ENCODE measurements around the gene TPI1. TPM values are rescaled to one million over a fixed set of nuclear protein-coding genes. Genes with fewer than 3 reads are reported as not detected.
"Not testable (repeated sequence)": the region's sequence is repeated elsewhere in the genome, so short reads cannot be mapped to it uniquely, and the experiment has no call there.

The TPI1 gene
- total and polyA plus RNA-seq, 4 donors: 190 to 547 (median 396) TPM

- TF ChIP-seq, protein P1, sequence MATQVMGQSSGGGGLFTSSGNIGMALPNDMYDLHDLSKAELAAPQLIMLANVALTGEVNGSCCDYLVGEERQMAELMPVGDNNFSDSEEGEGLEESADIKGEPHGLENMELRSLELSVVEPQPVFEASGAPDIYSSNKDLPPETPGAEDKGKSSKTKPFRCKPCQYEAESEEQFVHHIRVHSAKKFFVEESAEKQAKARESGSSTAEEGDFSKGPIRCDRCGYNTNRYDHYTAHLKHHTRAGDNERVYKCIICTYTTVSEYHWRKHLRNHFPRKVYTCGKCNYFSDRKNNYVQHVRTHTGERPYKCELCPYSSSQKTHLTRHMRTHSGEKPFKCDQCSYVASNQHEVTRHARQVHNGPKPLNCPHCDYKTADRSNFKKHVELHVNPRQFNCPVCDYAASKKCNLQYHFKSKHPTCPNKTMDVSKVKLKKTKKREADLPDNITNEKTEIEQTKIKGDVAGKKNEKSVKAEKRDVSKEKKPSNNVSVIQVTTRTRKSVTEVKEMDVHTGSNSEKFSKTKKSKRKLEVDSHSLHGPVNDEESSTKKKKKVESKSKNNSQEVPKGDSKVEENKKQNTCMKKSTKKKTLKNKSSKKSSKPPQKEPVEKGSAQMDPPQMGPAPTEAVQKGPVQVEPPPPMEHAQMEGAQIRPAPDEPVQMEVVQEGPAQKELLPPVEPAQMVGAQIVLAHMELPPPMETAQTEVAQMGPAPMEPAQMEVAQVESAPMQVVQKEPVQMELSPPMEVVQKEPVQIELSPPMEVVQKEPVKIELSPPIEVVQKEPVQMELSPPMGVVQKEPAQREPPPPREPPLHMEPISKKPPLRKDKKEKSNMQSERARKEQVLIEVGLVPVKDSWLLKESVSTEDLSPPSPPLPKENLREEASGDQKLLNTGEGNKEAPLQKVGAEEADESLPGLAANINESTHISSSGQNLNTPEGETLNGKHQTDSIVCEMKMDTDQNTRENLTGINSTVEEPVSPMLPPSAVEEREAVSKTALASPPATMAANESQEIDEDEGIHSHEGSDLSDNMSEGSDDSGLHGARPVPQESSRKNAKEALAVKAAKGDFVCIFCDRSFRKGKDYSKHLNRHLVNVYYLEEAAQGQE (IDR thresholded peaks at IDR 0.05): no peak
- TF ChIP-seq EGR1 (IDR thresholded peaks at IDR 0.05; ENCODE audit: low read depth in 2 of 2) (no peak), JUND (IDR thresholded peaks at IDR 0.05) (no peak), YY1 (IDR thresholded peaks at IDR 0.05) (no peak), NR2F2 (IDR thresholded peaks at IDR 0.05) (no peak)
These were observed 4.3 kb upstream of the TPI1 start (continued) for GRCh38 chr12:6863033-6863432.

- TF ChIP-seq CTCF (IDR thresholded peaks at IDR 0.05; ENCODE audit: low read depth, low read length, missing input control): no peak
- TF ChIP-seq FOXA2 (IDR thresholded peaks at IDR 0.05): no peak
- TF ChIP-seq TAF1 (conservative IDR thresholded peaks at IDR 0.05): no peak
- TF ChIP-seq NR2F2 (IDR thresholded peaks at IDR 0.05): no peak
- TF ChIP-seq ATF3 (IDR thresholded peaks at IDR 0.05): no peak
- TF ChIP-seq FOXA1 (IDR thresholded peaks at IDR 0.05): no peak
- no peak for TF ChIP-seq EGR1 (IDR thresholded peaks at IDR 0.05; ENCODE audit: low read depth in 2 of 2)
- TF ChIP-seq HNF4G (IDR thresholded peaks at IDR 0.05): no peak
- no peak for TF ChIP-seq GABPA (IDR thresholded peaks at IDR 0.05 in 1 of 2, conservative IDR thresholded peaks at IDR 0.05 in 1 of 2)
- H3K36me3 ChIP-seq (ENCODE audit: control insufficient read depth in 4 of 4, insufficient read depth in 3 of 4, low read depth in 1 of 4, low read length in 3 of 4): peaks cover 8 to 56% (median 27%) of the 10 kb centered on the region in 4 donors
- no peak for DNase-seq (ENCODE audit: low spot score)
These were observed 3.6 kb upstream of the TPI1 start for GRCh38 chr12:6863586-6864321.

DNA sequence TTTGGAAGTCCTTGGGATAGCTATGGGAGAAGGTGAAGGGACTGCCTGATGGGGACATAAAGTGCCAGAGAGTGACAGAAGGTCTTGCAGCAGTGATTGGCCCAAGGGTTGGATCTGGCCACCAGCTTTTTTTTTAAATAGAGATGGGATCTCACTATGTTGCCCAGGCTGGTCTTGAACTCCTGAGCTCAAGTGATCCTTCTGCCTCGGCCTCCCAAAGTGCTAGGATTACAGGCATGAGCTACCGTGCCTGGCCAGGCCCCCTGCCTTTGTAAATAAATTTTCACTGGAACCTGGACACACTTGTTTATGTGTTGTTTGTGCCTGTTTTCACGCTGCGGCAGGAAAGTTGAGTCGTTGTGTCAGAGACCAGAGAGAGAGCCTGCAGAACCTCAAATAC is 2.0 kb upstream of the TPI1 start:
- H3K27ac ChIP-seq (ENCODE audit: low read depth in 1 of 2, low read length in 2 of 2); H3K27me3 ChIP-seq (ENCODE audit: control insufficient read depth in 4 of 4, insufficient read depth in 4 of 4, low read length in 3 of 4); H3K9me3 ChIP-seq (ENCODE audit: control insufficient read depth in 4 of 4, low read length in 3 of 4); H3K9ac ChIP-seq (ENCODE audit: low read depth in 1 of 2, low read length in 2 of 2); DNase-seq (ENCODE audit: low spot score); H3K4me3 ChIP-seq (ENCODE audit: low read depth in 1 of 3, low read length in 3 of 3): not testable (repeated sequence)
- 97% methylated on average over 5 of the region's 5 CpGs for WGBS
- Histone ChIP-seq H3K36me3 (ENCODE audit: control insufficient read depth in 4 of 4, insufficient read depth in 3 of 4, low read depth in 1 of 4, low read length in 3 of 4) (peaks cover 10 to 51% (median 24%) of the 10 kb centered on the region in 4 donors), H3K4me1 (ENCODE audit: control insufficient read depth in 4 of 4, insufficient read depth in 4 of 4, low read length in 3 of 4) (peaks cover 3 to 28% (median 26%) of the 10 kb centered on the region in 4 donors)

More at GRCh38 chr12:6863586-6864321, 3.6 kb upstream of the TPI1 start:
- no peak overlapping the region for H3K9ac ChIP-seq (ENCODE audit: low read depth in 1 of 2, low read length in 2 of 2)
- no peaks in the 10 kb centered on the region for H3K27me3 ChIP-seq (ENCODE audit: control insufficient read depth in 4 of 4, insufficient read depth in 4 of 4, low read length in 3 of 4)
- WGBS: 97% methylated on average over 16 of the region's 16 CpGs
- no peak overlapping the region for H3K4me3 ChIP-seq (ENCODE audit: low read depth in 1 of 3, low read length in 3 of 3)
- no peak overlapping the region for H3K27ac ChIP-seq (ENCODE audit: low read depth in 1 of 2, low read length in 2 of 2)
- peaks cover 3 to 15% (median 14%) of the 10 kb centered on the region in 4 donors for H3K4me1 ChIP-seq (ENCODE audit: control insufficient read depth in 4 of 4, insufficient read depth in 4 of 4, low read length in 3 of 4)
- H3K9me3 ChIP-seq (ENCODE audit: control insufficient read depth in 4 of 4, low read length in 3 of 4): no peaks in the 10 kb centered on the region

Data from liver (tissue), 9 donors.